ENCODE results near the gene RPL28. TPM values are rescaled to one million over a fixed set of nuclear protein-coding genes. Genes with fewer than 3 reads are reported as not detected.
"Not testable (repeated sequence)": the region's sequence is repeated elsewhere in the genome, so short reads cannot be mapped to it uniquely, and the experiment has no call there.

RPL28 gene
- total RNA-seq, 2 donors from 2014 or later: 3,164 to 3,616 TPM

- not testable (repeated sequence) for H3K27me3 Mint-ChIP-seq; H3K9me3 ChIP-seq (ENCODE audit: control insufficient read depth, low read length, poor library complexity, severe bottlenecking); H3K36me3 Mint-ChIP-seq (ENCODE audit: low read depth)
- peak overlapping the region; percentile 77 for H3K4me3 Mint-ChIP-seq
- ATAC-seq (peak; percentile 91), DNase-seq (peak in 1 of 3 donors; percentile 21)
- H3K27ac Mint-ChIP-seq: peak overlapping the region; percentile 49
- H3K4me1 Mint-ChIP-seq: peaks cover 16% of the 10 kb centered on the region
Observed at GRCh38 chr19:55421281-55421680, 35.5 kb downstream of the RPL28 start.

- Mint-ChIP-seq H3K4me3 (no peak overlapping the region), H3K4me1 (peaks cover 11% of the 10 kb centered on the region), H3K36me3 (ENCODE audit: low read depth) (no peaks in the 10 kb centered on the region), H3K27me3 (peaks cover 2% of the 10 kb centered on the region), H3K27ac (no peak overlapping the region)
- H3K9me3 ChIP-seq (ENCODE audit: control insufficient read depth, low read length, poor library complexity, severe bottlenecking): no peaks in the 10 kb centered on the region
- ATAC-seq (no peak), DNase-seq (no peak)
Observed at GRCh38 chr19:55423225-55424005, 37.7 kb downstream of the RPL28 start.

GRCh38 chr19:55424518-55424917 lies 38.8 kb downstream of the RPL28 start:
- Mint-ChIP-seq H3K36me3 (ENCODE audit: low read depth) (no peaks in the 10 kb centered on the region), H3K4me3 (no peak overlapping the region), H3K27ac (no peak overlapping the region), H3K27me3 (peaks cover 9% of the 10 kb centered on the region), H3K4me1 (peaks cover 10% of the 10 kb centered on the region)
- DNase-seq (no peak), ATAC-seq (no peak)
- H3K9me3 ChIP-seq (ENCODE audit: control insufficient read depth, low read length, poor library complexity, severe bottlenecking): no peaks in the 10 kb centered on the region

- H3K4me1 Mint-ChIP-seq: peaks cover 6% of the 10 kb centered on the region
- no peaks in the 10 kb centered on the region for H3K36me3 Mint-ChIP-seq (ENCODE audit: low read depth)
- no peak overlapping the region for H3K4me3 Mint-ChIP-seq
- ATAC-seq (no peak), DNase-seq (no peak)
- H3K9me3 ChIP-seq (ENCODE audit: control insufficient read depth, low read length, poor library complexity, severe bottlenecking): no peaks in the 10 kb centered on the region
- peaks cover 24% of the 10 kb centered on the region for H3K27me3 Mint-ChIP-seq
- H3K27ac Mint-ChIP-seq: no peak overlapping the region
Observed at GRCh38 chr19:55426042-55426441, 40.3 kb downstream of the RPL28 start.

DNA sequence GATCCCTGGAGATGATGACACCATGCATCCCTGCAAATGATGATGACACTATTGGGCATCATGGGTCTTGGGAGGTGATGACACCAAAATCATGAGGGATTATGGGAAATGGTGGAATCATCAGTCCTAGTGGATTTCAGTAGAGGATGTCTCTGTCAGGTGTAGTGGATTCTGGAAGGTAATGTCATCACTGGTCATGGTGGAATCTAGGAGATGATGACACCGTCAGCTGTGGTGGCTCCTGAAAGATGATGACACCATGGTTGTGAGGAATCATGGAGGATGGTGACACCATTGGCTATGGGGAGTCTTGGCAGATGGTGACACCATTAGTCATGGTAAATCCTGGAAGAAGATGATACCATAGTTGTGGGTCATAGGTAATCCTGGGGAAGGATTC lies 45.5 kb downstream of the RPL28 start:
- ATAC-seq (no peak), DNase-seq (no peak)
- H3K9me3 ChIP-seq (ENCODE audit: control insufficient read depth, low read length, poor library complexity, severe bottlenecking): no peaks in the 10 kb centered on the region
- no peaks in the 10 kb centered on the region for H3K4me1 Mint-ChIP-seq
- no peak overlapping the region for H3K4me3 Mint-ChIP-seq
- no peaks in the 10 kb centered on the region for H3K36me3 Mint-ChIP-seq (ENCODE audit: low read depth)
- no peak overlapping the region for H3K27ac Mint-ChIP-seq
- peaks cover 41% of the 10 kb centered on the region for H3K27me3 Mint-ChIP-seq

DNA sequence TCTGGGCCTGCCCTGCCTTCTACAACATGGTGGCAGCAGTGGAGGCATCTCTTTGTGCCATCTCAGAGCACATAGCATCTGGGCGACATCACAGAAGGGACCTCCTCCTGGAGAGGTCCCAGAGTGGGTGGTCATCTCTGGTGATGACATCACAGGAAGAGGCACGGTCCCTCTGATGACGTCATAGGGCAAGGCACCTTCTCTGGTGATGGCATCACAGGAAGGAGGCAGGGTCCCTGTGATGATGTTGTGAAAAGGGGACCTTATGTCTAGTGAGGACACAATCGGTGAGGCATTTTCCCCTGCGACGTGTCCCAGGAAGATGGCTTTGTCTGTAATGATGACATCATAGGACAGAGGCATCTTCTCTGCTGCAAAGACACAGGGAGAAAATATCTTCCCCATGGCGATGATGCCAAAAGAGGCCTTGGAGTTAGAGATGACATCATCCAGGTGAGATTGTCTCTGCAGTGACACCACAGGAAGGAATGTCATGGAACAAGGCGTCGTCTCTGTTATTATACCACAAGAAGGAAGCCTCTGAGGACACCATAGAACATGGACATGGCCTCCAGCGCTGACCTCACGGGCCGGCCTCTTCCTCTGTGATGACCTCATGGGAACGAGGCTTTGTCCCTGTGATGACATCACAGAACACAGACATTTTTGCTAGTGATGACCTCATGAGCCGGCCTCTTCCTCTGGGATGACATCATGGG lies 46.7 kb downstream of the RPL28 start:
- no peak for ATAC-seq
- Mint-ChIP-seq H3K4me1 (no peaks in the 10 kb centered on the region), H3K36me3 (ENCODE audit: low read depth) (no peaks in the 10 kb centered on the region), H3K27me3 (peaks cover 52% of the 10 kb centered on the region), H3K27ac (no peak overlapping the region), H3K4me3 (no peak overlapping the region)
- no peak for DNase-seq
- no peaks in the 10 kb centered on the region for H3K9me3 ChIP-seq (ENCODE audit: control insufficient read depth, low read length, poor library complexity, severe bottlenecking)

GRCh38 chr19:55433292-55433691 lies 47.6 kb downstream of the RPL28 start:
- H3K27me3 Mint-ChIP-seq: peaks cover 52% of the 10 kb centered on the region
- H3K9me3 ChIP-seq (ENCODE audit: control insufficient read depth, low read length, poor library complexity, severe bottlenecking): no peaks in the 10 kb centered on the region
- H3K36me3 Mint-ChIP-seq (ENCODE audit: low read depth): no peaks in the 10 kb centered on the region
- DNase-seq: no peak
- no peak for ATAC-seq
- H3K4me3 Mint-ChIP-seq: no peak overlapping the region
- no peak overlapping the region for H3K27ac Mint-ChIP-seq
- H3K4me1 Mint-ChIP-seq: no peaks in the 10 kb centered on the region

DNA sequence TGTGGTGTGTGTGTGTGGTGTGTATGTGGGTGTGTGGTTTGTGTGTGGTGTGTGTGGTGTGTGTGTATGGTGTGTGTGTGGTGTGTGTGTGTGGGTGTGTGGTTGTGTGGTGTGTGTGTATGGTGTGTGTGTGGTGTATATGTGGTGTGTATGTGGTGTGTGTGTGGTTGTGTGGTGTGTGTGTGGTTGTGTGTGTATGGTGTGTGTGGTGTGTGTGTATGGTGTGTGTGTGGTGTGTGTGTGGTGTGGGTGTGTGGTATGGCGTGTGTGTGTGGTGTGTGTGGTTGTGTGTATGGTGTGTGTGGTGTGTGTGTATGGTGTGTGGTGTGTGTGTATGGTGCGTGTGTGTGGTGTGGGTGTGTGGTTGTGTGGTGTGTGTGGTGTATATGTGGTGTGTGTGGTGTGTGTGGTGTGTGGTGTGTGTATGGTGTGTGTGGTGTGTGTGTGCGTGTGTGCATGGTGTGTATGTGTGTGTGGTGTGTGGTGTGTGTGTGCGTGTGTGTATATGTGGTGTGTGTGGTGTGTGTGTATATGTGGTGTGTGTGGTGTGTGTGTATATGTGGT lies 48.7 kb downstream of the RPL28 start:
- no peaks in the 10 kb centered on the region for H3K36me3 Mint-ChIP-seq (ENCODE audit: low read depth)
- H3K4me1 Mint-ChIP-seq: no peaks in the 10 kb centered on the region
- no peak overlapping the region for H3K4me3 Mint-ChIP-seq

DNA sequence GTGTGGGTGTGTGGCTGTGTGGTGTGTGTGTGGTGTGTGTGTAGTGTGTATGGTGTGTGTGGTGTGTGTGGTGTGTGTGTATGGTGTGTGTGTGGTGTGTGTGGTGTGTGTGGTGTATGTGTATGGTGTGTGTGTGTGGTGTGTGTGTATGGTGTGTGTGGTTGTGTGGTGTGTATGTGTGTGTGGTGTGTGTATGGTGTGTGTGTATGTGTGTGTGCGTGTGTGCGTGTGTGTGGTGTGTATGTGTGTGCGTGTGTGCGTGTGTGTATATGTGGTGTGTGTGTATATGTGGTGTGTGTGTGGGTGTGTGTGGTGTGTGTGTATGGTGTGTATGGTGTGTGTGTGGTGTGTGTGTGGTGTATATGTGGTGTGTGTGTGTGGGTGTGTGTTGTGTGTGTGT lies 49.3 kb downstream of the RPL28 start:
- no peaks in the 10 kb centered on the region for H3K9me3 ChIP-seq (ENCODE audit: control insufficient read depth, low read length, poor library complexity, severe bottlenecking)
- H3K36me3 Mint-ChIP-seq (ENCODE audit: low read depth): peaks cover 3% of the 10 kb centered on the region
- no peak for ATAC-seq
- DNase-seq: no peak
- H3K4me3 Mint-ChIP-seq: no peak overlapping the region
- no peak overlapping the region for H3K27ac Mint-ChIP-seq
- H3K4me1 Mint-ChIP-seq: no peaks in the 10 kb centered on the region
- peaks cover 56% of the 10 kb centered on the region for H3K27me3 Mint-ChIP-seq

More for the DNA sequence above, 48.7 kb downstream of the RPL28 start:
- H3K27me3 Mint-ChIP-seq: peaks cover 56% of the 10 kb centered on the region
- no peak overlapping the region for H3K27ac Mint-ChIP-seq
- H3K9me3 ChIP-seq (ENCODE audit: control insufficient read depth, low read length, poor library complexity, severe bottlenecking): no peaks in the 10 kb centered on the region
- ATAC-seq (no peak), DNase-seq (no peak)

- DNase-seq: no peak
- Mint-ChIP-seq H3K4me3 (no peak overlapping the region), H3K4me1 (peaks cover 9% of the 10 kb centered on the region), H3K36me3 (ENCODE audit: low read depth) (peaks cover 7% of the 10 kb centered on the region), H3K27me3 (peaks cover 54% of the 10 kb centered on the region), H3K27ac (no peak overlapping the region)
- ATAC-seq: no peak
- H3K9me3 ChIP-seq (ENCODE audit: control insufficient read depth, low read length, poor library complexity, severe bottlenecking): no peaks in the 10 kb centered on the region
Observed at GRCh38 chr19:55436847-55437246, 51.1 kb downstream of the RPL28 start.

DNA sequence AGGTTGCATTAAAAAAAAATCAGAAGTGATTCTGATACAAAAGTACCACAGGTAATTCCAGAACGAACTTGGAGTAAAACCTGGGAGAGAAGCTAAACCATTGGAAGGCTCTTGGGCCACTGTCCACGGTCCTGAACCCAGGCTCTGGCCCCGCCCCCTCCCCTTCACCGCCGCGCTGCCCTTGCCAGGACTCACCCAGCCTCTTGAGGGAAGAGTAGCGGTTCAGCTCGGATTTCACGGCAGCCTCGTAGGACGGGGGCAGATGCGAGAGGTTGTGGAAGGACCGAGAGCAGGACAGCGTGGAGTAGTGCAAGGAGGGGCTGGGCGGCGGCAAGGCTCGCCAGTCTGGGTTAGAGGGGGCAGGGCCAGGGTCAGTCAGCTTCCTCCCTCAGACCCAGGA lies 51.7 kb downstream of the RPL28 start:
- peaks cover 49% of the 10 kb centered on the region for H3K27me3 Mint-ChIP-seq
- peak; percentile 27 for ATAC-seq

DNA sequence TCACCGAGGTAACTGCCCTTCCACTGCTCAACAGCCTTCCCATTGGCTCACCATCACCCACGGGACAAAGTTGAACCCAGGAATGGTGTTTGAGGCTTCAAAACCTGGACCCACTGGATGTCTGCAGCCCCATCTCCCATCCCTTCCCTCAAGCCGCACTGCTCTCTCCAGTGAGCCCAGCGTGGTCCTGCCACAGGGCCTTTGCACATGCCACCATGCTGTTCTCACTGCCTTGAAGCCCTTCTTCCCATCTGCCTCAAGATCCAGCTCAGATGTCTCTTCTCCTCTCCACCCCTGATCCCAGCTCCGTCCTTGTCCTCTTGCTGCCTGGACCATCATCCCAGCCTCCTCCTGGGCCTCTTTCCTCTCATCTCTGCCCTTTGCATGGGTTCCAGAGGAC lies 53.3 kb downstream of the RPL28 start:
- Mint-ChIP-seq H3K27me3 (peaks cover 51% of the 10 kb centered on the region), H3K27ac (no peak overlapping the region), H3K36me3 (ENCODE audit: low read depth) (peaks cover 7% of the 10 kb centered on the region), H3K4me3 (no peak overlapping the region), H3K4me1 (peaks cover 19% of the 10 kb centered on the region)
- no peaks in the 10 kb centered on the region for H3K9me3 ChIP-seq (ENCODE audit: control insufficient read depth, low read length, poor library complexity, severe bottlenecking)
- no peak for DNase-seq
- ATAC-seq: no peak

More for the DNA sequence above, 51.7 kb downstream of the RPL28 start:
- Mint-ChIP-seq H3K4me1 (peaks cover 9% of the 10 kb centered on the region), H3K4me3 (no peak overlapping the region), H3K36me3 (ENCODE audit: low read depth) (peaks cover 7% of the 10 kb centered on the region), H3K27ac (no peak overlapping the region)
- no peaks in the 10 kb centered on the region for H3K9me3 ChIP-seq (ENCODE audit: control insufficient read depth, low read length, poor library complexity, severe bottlenecking)
- DNase-seq: no peak

DNA sequence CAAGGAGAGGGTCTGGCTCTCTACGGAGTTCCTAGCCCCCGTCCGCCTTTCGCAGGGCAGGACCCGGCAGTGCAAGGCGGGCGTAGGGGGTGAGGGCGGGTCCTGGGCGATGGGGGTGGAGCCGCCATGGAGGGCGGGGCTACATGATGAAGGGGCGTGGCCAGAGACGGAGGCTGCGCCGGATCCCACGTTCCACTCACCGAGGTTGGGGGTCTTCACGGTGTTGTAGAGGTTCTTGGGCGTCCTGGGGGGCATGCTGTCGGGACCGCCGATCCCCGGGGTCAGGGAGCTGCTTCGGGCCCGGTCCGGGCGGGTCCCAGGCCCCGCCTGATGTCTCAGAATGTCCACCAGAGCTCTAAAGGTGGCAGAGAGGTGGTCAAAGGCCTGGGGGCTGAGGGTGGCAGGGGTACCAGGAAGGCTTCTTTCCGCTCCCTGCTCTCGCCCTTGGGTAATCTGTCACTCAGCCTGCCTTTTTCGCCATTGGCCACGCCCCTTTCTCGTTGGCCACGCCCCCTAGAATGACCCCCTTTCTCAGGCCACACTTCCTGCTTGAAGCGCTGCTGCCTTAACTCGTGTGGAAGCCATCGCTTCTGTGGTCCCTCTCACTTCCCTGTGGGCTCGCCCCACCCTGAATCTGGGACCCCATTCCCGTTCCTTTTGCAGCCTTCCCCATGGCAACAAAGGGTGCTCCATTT lies 54.8 kb downstream of the RPL28 start:
- ATAC-seq (peak; percentile 33), DNase-seq (no peak)
- H3K4me1 Mint-ChIP-seq: peaks cover 19% of the 10 kb centered on the region
- H3K36me3 Mint-ChIP-seq (ENCODE audit: low read depth): peaks cover 7% of the 10 kb centered on the region
- no peaks in the 10 kb centered on the region for H3K9me3 ChIP-seq (ENCODE audit: control insufficient read depth, low read length, poor library complexity, severe bottlenecking)
- H3K27ac Mint-ChIP-seq: no peak overlapping the region
- peak overlapping the region; percentile 76 for H3K4me3 Mint-ChIP-seq
- peaks cover 62% of the 10 kb centered on the region for H3K27me3 Mint-ChIP-seq

Measured in T-helper 17 cell (primary cell).